ENCODE results near the gene MSANTD1.

The MSANTD1 gene

DNA sequence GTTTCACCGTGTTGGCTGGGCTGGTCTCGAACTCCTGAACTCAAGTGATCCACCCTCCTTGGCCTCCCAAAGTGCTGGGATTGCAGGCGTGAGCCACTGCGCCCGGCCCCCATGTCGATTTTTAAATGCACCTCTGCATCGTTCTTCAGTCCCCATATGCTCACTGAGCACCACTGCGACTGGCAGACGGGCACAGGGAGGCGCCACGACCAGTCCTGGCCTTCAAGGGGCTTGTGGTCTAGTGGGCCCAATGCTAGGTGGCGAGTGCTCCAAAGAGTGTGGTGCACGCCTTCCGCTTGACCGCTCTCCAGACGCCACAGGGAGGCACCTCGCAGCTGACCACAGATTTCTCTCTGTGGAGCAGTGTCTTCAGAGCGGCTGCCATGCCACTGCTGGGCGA, 11.7 kb upstream of the MSANTD1 start:
- no peak overlapping the region for H3K4me3 ChIP-seq (ENCODE audit: low read depth, low read length)
- no peak for DNase-seq (ENCODE audit: low read depth)
- TF ChIP-seq, protein P1, sequence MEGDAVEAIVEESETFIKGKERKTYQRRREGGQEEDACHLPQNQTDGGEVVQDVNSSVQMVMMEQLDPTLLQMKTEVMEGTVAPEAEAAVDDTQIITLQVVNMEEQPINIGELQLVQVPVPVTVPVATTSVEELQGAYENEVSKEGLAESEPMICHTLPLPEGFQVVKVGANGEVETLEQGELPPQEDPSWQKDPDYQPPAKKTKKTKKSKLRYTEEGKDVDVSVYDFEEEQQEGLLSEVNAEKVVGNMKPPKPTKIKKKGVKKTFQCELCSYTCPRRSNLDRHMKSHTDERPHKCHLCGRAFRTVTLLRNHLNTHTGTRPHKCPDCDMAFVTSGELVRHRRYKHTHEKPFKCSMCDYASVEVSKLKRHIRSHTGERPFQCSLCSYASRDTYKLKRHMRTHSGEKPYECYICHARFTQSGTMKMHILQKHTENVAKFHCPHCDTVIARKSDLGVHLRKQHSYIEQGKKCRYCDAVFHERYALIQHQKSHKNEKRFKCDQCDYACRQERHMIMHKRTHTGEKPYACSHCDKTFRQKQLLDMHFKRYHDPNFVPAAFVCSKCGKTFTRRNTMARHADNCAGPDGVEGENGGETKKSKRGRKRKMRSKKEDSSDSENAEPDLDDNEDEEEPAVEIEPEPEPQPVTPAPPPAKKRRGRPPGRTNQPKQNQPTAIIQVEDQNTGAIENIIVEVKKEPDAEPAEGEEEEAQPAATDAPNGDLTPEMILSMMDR (IDR thresholded peaks at IDR 0.05; ENCODE audit: insufficient read depth, low read depth, low read length, missing control alignments): no peak

DNA sequence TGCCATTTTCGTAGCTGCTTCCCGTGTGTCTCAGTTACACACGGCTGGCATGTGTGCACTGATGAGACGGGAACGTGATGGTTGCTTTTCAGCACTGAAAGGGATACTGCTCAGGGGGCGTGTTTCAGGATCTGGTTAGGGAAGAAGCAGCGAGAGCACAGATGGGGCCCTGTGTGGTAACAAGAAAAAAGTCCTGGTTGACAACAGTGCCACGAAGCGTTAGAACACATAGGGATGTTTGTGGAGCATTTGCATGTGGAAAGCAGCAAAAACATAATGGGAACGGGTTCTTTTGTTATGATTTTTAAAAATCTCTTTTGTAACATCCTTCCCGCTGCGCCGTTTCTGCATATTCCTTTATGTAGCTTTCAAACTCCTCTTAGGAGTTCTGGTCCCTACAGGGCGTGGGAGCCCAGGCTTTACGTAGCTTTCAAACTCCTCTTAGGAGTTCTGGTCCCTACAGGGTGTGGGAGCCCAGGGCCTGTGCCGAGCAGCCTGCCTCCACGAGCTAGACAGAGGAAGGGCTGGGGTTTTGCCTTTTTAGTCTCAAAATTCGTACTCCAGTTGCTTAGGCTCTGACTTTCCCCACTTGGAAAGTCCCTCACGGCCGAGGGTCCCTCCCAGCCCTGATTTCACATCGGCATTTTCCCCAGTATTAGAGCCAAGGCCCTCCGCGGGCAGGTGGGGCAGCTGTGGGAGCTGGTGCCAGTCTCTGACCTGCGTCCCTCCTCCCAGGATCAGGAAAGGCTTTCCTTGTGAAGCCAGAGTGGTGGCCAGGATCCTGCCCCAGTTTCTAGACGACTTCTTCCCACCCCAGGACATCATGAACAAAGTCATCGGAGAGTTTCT, 11.0 kb upstream of the MSANTD1 start:
- no peak overlapping the region for H3K4me3 ChIP-seq (ENCODE audit: low read depth, low read length)
- no peak for DNase-seq (ENCODE audit: low read depth)
- TF ChIP-seq, protein P1 (IDR thresholded peaks at IDR 0.05; ENCODE audit: insufficient read depth, low read depth, low read length, missing control alignments): no peak

DNA sequence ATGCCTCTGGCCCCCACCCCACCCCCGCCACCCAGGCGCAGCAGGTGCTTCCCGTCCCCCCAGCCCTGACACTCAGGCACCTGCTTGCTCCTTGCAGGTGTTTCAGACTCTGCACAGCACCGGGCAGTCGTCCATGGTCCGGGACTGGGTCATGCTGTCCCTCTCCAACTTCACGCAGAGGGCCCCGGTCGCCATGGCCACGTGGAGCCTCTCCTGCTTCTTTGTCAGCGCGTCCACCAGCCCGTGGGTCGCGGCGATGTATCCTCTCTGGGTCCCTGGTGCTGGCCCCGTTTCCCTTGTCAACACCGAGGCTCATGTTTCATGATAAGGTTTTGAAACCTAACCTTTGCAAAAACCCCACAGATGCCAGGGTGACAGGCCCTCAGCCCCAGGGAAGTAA, 10.2 kb upstream of the MSANTD1 start:
- TF ChIP-seq, protein P1 (IDR thresholded peaks at IDR 0.05; ENCODE audit: insufficient read depth, low read depth, low read length, missing control alignments): no peak
- H3K4me3 ChIP-seq (ENCODE audit: low read depth, low read length): no peak overlapping the region
- no peak for DNase-seq (ENCODE audit: low read depth)

DNA sequence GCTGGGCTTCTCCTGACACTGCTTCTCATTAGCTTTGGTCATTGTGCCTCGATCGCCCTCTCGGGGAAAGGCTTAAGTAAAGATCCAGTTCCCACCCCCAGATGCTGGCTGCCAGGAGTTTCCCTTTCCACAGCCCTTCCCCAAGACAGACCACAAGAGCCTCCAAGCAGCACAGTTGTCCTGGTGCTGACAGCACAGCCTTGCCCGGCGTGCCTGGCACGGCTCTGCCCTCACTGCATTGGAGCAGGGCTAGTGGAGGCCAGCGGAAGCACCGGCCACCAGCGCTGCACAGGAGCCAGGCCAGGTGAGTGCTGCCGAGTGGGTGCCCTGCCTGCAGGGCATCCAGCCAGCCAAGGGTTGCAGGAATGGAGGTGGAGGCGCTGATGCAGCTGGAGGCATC, 9.7 kb upstream of the MSANTD1 start:
- TF ChIP-seq, protein P1 (IDR thresholded peaks at IDR 0.05; ENCODE audit: insufficient read depth, low read depth, low read length, missing control alignments): no peak
- no peak for DNase-seq (ENCODE audit: low read depth)
- H3K4me3 ChIP-seq (ENCODE audit: low read depth, low read length): no peak overlapping the region

DNA sequence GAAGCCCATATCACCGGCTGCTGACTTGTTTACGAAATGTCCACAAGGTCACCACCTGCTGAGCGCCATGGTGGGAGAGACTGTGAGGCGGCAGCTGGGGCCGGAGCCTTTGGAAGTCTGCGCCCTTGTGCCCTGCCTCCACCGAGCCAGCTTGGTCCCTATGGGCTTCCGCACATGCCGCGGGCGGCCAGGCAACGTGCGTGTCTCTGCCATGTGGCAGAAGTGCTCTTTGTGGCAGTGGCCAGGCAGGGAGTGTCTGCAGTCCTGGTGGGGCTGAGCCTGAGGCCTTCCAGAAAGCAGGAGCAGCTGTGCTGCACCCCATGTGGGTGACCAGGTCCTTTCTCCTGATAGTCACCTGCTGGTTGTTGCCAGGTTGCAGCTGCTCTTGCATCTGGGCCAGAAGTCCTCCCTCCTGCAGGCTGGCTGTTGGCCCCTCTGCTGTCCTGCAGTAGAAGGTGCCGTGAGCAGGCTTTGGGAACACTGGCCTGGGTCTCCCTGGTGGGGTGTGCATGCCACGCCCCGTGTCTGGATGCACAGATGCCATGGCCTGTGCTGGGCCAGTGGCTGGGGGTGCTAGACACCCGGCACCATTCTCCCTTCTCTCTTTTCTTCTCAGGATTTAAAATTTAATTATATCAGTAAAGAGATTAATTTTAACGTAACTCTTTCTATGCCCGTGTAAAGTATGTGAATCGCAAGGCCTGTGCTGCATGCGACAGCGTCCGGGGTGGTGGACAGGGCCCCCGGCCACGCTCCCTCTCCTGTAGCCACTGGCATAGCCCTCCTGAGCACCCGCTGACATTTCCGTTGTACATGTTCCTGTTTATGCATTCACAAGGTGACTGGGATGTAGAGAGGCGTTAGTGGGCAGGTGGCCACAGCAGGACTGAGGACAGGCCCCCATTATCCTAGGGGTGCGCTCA, 8.7 kb upstream of the MSANTD1 start:
- DNase-seq (ENCODE audit: low read depth): no peak
- TF ChIP-seq, protein P1 (IDR thresholded peaks at IDR 0.05; ENCODE audit: insufficient read depth, low read depth, low read length, missing control alignments): no peak
- no peak overlapping the region for H3K4me3 ChIP-seq (ENCODE audit: low read depth, low read length)

DNA sequence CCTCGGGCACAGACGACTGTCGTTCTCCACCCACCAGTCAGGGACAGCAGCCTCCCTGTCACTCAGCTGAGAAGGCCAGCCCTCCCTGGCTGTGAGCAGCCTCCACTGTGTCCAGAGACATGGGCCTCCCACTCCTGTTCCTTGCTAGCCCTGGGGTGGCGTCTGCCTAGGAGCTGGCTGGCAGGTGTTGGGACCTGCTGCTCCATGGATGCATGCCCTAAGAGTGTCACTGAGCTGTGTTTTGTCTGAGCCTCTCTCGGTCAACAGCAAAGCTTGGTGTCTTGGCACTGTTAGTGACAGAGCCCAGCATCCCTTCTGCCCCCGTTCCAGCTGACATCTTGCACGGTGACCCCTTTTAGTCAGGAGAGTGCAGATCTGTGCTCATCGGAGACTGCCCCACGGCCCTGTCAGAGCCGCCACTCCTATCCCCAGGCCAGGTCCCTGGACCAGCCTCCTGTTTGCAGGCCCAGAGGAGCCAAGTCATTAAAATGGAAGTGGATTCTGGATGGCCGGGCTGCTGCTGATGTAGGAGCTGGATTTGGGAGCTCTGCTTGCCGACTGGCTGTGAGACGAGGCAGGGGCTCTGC, 7.9 kb upstream of the MSANTD1 start:
- no peak for DNase-seq (ENCODE audit: low read depth)
- H3K4me3 ChIP-seq (ENCODE audit: low read depth, low read length): no peak overlapping the region
- TF ChIP-seq, protein P1 (IDR thresholded peaks at IDR 0.05; ENCODE audit: insufficient read depth, low read depth, low read length, missing control alignments): no peak

Measured in GM12865 (cell line).